Hepatocyte (in vitro differentiated cells): ENCODE measurements around the gene DSTYK. TPM values are rescaled to one million over a fixed set of nuclear protein-coding genes. Genes with fewer than 3 reads are reported as not detected.

Experiments
- DNase-seq: peaks from one replicate; pipeline ENCODE4 v3.0.0-alpha.2; 2016; ENCODE audit warnings: low spot score
- H2AFZ ChIP-seq: fragments of 200-600 bp; sonication (generic); 2 replicates; pipeline ENCODE4 v1.6.0; 2016; ENCODE audit warnings: antibody characterized with exemption, mild to moderate bottlenecking
- H3K27ac ChIP-seq: fragments of 200-600 bp; sonication (generic); 2 replicates; pipeline ENCODE4 v1.5.1; 2016; ENCODE audit warnings: mild to moderate bottlenecking
- H3K27me3 ChIP-seq: fragments of 200-600 bp; sonication (generic); 2 replicates; pipeline ENCODE4 v1.6.1; 2016
- H3K36me3 ChIP-seq: fragments of 200-600 bp; sonication (generic); replicated peaks from 2 replicates; pipeline ENCODE4 v1.5.1; 2016; ENCODE audit warnings: low read depth; ENCODE audit not compliant: insufficient read depth
- H3K4me1 ChIP-seq: fragments of 200-600 bp; sonication (generic); 2 replicates; pipeline ENCODE4 v1.5.1; 2016; ENCODE audit warnings: mild to moderate bottlenecking, moderate library complexity; ENCODE audit not compliant: insufficient read depth
- H3K4me2 ChIP-seq: fragments of 200-600 bp; sonication (generic); 2 replicates; pipeline ENCODE4 v1.6.0; 2016
- H3K4me3 ChIP-seq: fragments of 200-600 bp; sonication (generic); 2 replicates; pipeline ENCODE4 v1.5.1; 2016; ENCODE audit warnings: mild to moderate bottlenecking
- H3K79me2 ChIP-seq: fragments of 200-600 bp; sonication (generic); 2 replicates; pipeline ENCODE4 v1.6.0; 2017; ENCODE audit warnings: mild to moderate bottlenecking
- H3K9me2 ChIP-seq: fragments of 200-600 bp; sonication (generic); replicated peaks from 2 replicates; pipeline ENCODE4 v1.6.0; 2017; ENCODE audit warnings: mild to moderate bottlenecking; ENCODE audit not compliant: insufficient read depth
- H3K9me3 ChIP-seq: fragments of 200-600 bp; sonication (generic); 2 replicates; pipeline ENCODE4 v1.5.1; 2016; ENCODE audit warnings: low read depth, mild to moderate bottlenecking
- H4K20me1 ChIP-seq: fragments of 200-600 bp; sonication (generic); 2 replicates; pipeline ENCODE4 v1.6.0; 2016; ENCODE audit warnings: mild to moderate bottlenecking; ENCODE audit not compliant: insufficient read depth, poor library complexity, severe bottlenecking
- CTCF ChIP-seq: fragments of 200-600 bp; sonication (generic); IDR thresholded peaks from 2 replicates; pipeline ENCODE4 v1.5.1; 2016; ENCODE audit warnings: antibody characterized with exemption, mild to moderate bottlenecking; ENCODE audit not compliant: poor library complexity
- EZH2 ChIP-seq: fragments of 200-600 bp; sonication (generic); IDR thresholded peaks from 2 replicates; pipeline ENCODE4 v1.6.1; 2016; ENCODE audit warnings: antibody characterized with exemption, mild to moderate bottlenecking, borderline replicate concordance
- EZH2phosphoT487 ChIP-seq: fragments of 200-600 bp; sonication (generic); IDR thresholded peaks from one replicate; pipeline ENCODE4 v1.6.1; 2018; ENCODE audit warnings: antibody characterized with exemption, mild to moderate bottlenecking, low read depth, moderate library complexity; ENCODE audit not compliant: unreplicated experiment, severe bottlenecking
- WGBS: methylation state at CpG from one replicate; pipeline ENCODE4 v1.1.6; 2016; ENCODE audit warnings: low lambda C conversion rate; ENCODE audit errors: missing lambda C conversion rate; 5-methylcytosine and 5-hydroxymethylcytosine counted together
- polyA plus RNA-seq: library from polyadenylated mRNA; unstranded; fragments of >200 nt; fragmentation: Nextera tagmentation; extraction: Ambion mirVana; gene quantifications from 2 replicates; pipeline ENCODE4 v1.2.1, GENCODE V29; 2016
- total RNA-seq: library from RNA; depleted of rRNA; stranded (reverse); fragments of >200 nt; gene quantifications from 2 replicates; pipeline ENCODE4 v1.2.3, GENCODE V29; 2014

The DSTYK gene
- total and polyA plus RNA-seq, 2 experiments from 2014 or later: 7.7 to 11.0 TPM

GRCh38 chr1:205237526-205238484, 26.3 kb upstream of the DSTYK start:
- no peak overlapping the region for H3K4me2 ChIP-seq
- DNase-seq: no peak
- TF ChIP-seq EZH2phosphoT487 (no peak), EZH2 (no peak), CTCF (no peak)

GRCh38 chr1:205236951-205237475, 25.5 kb upstream of the DSTYK start:
- Histone ChIP-seq H3K4me3 (no peak overlapping the region), H3K9me3 (no peaks in the 10 kb centered on the region), H3K9me2 (no peaks in the 10 kb centered on the region), H3K4me2 (no peak overlapping the region), H3K27ac (no peak overlapping the region), H3K79me2 (no peaks in the 10 kb centered on the region), H3K27me3 (no peaks in the 10 kb centered on the region), H3K4me1 (no peaks in the 10 kb centered on the region), H4K20me1 (no peaks in the 10 kb centered on the region), H3K36me3 (no peaks in the 10 kb centered on the region), H2AFZ (no peak overlapping the region)
- no peak for DNase-seq
- TF ChIP-seq EZH2: no peak
- no peak for TF ChIP-seq CTCF
- no peak for TF ChIP-seq EZH2phosphoT487
- 80% methylated on average over 4 of the region's 4 CpGs for WGBS

More at GRCh38 chr1:205237526-205238484, 26.3 kb upstream of the DSTYK start:
- H3K9me3 ChIP-seq: no peaks in the 10 kb centered on the region
- no peaks in the 10 kb centered on the region for H3K36me3 ChIP-seq
- no peaks in the 10 kb centered on the region for H3K4me1 ChIP-seq
- no peaks in the 10 kb centered on the region for H3K27me3 ChIP-seq
- H3K27ac ChIP-seq: no peak overlapping the region
- no peaks in the 10 kb centered on the region for H3K9me2 ChIP-seq
- 79% methylated on average over 12 of the region's 12 CpGs for WGBS
- no peaks in the 10 kb centered on the region for H4K20me1 ChIP-seq
- no peak overlapping the region for H3K4me3 ChIP-seq
- H3K79me2 ChIP-seq: no peaks in the 10 kb centered on the region
- H2AFZ ChIP-seq: no peak overlapping the region

GRCh38 chr1:205236526-205236925, 25.0 kb upstream of the DSTYK start:
- H2AFZ ChIP-seq: no peak overlapping the region
- H3K4me2 ChIP-seq: no peak overlapping the region
- H4K20me1 ChIP-seq: no peaks in the 10 kb centered on the region
- no peak for DNase-seq
- no peak overlapping the region for H3K27ac ChIP-seq
- no peaks in the 10 kb centered on the region for H3K27me3 ChIP-seq
- H3K4me3 ChIP-seq: no peak overlapping the region
- WGBS: 94% methylated on average over 8 of the region's 8 CpGs
- TF ChIP-seq EZH2phosphoT487: no peak
- no peak for TF ChIP-seq CTCF
- no peak for TF ChIP-seq EZH2
- no peaks in the 10 kb centered on the region for H3K4me1 ChIP-seq
- H3K9me3 ChIP-seq: no peaks in the 10 kb centered on the region
- H3K79me2 ChIP-seq: no peaks in the 10 kb centered on the region
- H3K9me2 ChIP-seq: no peaks in the 10 kb centered on the region
- no peaks in the 10 kb centered on the region for H3K36me3 ChIP-seq
